ENCODE results near the gene CHST7.

Gene CHST7

DNA sequence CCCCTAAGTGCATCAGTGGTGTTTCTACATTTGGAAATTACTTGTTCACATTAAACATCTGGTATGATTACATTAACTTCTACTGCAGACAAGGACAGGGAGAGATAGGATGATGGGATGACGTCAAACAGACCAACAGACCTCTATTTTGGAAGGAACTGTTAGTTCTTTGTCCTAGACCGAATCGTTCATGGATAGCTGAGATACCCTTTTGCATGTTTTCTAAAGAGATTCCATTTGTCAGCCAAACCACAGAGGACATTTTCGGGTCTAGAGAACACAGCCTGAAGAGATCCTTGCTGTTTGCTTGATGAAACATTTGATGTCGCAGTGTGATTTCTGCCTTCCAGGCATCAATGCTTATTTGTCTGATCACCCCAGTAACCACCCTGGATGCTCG lies 27.7 kb downstream of the CHST7 start:
- no peak overlapping the region for H3K4me3 ChIP-seq (IDR thresholded peaks at IDR 0.05; ENCODE audit: insufficient read depth, low read depth, low read length)
- no peaks in the 10 kb centered on the region for H3K4me1 ChIP-seq (ENCODE audit: low read depth, poor library complexity, severe bottlenecking)
- no peaks in the 10 kb centered on the region for H3K36me3 ChIP-seq (ENCODE audit: insufficient read depth)
- H3K27ac ChIP-seq = no peak overlapping the region
- H3K9ac ChIP-seq = no peak overlapping the region
- TF ChIP-seq, protein P1, sequence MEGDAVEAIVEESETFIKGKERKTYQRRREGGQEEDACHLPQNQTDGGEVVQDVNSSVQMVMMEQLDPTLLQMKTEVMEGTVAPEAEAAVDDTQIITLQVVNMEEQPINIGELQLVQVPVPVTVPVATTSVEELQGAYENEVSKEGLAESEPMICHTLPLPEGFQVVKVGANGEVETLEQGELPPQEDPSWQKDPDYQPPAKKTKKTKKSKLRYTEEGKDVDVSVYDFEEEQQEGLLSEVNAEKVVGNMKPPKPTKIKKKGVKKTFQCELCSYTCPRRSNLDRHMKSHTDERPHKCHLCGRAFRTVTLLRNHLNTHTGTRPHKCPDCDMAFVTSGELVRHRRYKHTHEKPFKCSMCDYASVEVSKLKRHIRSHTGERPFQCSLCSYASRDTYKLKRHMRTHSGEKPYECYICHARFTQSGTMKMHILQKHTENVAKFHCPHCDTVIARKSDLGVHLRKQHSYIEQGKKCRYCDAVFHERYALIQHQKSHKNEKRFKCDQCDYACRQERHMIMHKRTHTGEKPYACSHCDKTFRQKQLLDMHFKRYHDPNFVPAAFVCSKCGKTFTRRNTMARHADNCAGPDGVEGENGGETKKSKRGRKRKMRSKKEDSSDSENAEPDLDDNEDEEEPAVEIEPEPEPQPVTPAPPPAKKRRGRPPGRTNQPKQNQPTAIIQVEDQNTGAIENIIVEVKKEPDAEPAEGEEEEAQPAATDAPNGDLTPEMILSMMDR (conservative IDR thresholded peaks at IDR 0.05; ENCODE audit: low read depth, low read length) = no peak
- no peaks in the 10 kb centered on the region for H4K20me1 ChIP-seq (ENCODE audit: insufficient read depth)
- no peaks in the 10 kb centered on the region for H3K79me2 ChIP-seq (ENCODE audit: insufficient read depth, low read depth)
- no peak overlapping the region for H3K4me2 ChIP-seq
- no peaks in the 10 kb centered on the region for H3K27me3 ChIP-seq (ENCODE audit: insufficient read depth, low read depth)
- H2AFZ ChIP-seq (ENCODE audit: low read depth) = no peak overlapping the region

DNA sequence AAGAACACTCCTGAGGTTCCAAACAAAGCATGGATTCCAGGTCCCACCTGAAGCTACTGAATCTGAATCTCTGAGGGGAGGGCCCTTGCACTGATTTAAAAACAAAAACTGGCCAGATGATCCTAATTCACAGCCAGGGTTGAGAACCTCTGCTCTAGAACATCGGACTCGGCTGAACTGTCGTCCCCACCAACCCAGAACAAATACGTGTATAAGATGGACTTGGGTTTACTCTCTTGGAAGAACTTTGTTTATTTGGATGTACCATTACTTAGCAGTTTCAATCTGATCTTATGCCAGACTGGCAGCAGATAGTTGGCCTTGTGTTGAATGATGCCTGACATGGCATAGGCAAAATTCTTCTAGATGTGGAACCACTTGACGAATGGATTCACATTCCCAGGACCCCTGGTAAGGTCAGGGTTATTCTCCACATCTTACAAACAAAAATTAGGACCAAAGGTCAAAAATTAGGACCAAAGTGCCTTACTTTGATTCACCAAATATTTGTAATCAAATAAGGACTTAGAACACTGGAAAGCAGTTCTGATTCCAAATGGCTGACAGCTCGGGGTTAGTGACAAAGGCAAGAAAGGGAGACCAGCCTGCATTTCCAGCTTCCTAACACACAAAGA lies 29.0 kb downstream of the CHST7 start:
- no peak overlapping the region for H3K9ac ChIP-seq

DNA sequence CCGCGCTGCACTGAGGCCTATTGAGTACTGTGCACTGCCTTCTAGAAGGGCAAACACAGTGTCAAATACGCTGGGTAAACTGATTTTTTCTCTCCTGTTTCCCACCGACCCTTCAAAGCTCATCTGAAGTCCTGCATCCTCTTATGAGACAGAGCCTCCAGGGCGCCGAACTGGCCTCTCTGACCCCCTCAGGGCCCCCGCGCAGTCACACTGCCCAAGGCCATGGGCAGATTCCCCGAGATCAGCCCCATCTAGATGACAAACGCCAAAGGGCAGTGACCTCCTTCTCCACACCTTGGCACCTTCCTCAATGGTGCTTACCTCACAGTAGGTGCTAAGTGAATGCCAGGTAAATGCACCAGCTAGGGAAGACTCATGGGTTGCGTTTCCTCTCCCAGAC lies 34.4 kb downstream of the CHST7 start:
- no peak overlapping the region for H2AFZ ChIP-seq (ENCODE audit: low read depth)
- no peak overlapping the region for H3K4me3 ChIP-seq (IDR thresholded peaks at IDR 0.05; ENCODE audit: insufficient read depth, low read depth, low read length)
- no peaks in the 10 kb centered on the region for H3K27me3 ChIP-seq (ENCODE audit: insufficient read depth, low read depth)
- no peak overlapping the region for H3K27ac ChIP-seq
- no peaks in the 10 kb centered on the region for H3K79me2 ChIP-seq (ENCODE audit: insufficient read depth, low read depth)
- H3K4me2 ChIP-seq = no peak overlapping the region
- no peak overlapping the region for H3K9ac ChIP-seq
- H3K36me3 ChIP-seq (ENCODE audit: insufficient read depth) = no peaks in the 10 kb centered on the region
- H4K20me1 ChIP-seq (ENCODE audit: insufficient read depth) = no peaks in the 10 kb centered on the region
- H3K4me1 ChIP-seq (ENCODE audit: low read depth, poor library complexity, severe bottlenecking) = no peaks in the 10 kb centered on the region
- TF ChIP-seq, protein P1 (conservative IDR thresholded peaks at IDR 0.05; ENCODE audit: low read depth, low read length) = no peak

More for the DNA sequence above, 29.0 kb downstream of the CHST7 start:
- no peak overlapping the region for H2AFZ ChIP-seq (ENCODE audit: low read depth)
- no peaks in the 10 kb centered on the region for H3K79me2 ChIP-seq (ENCODE audit: insufficient read depth, low read depth)
- H3K4me2 ChIP-seq = no peak overlapping the region
- no peaks in the 10 kb centered on the region for H3K27me3 ChIP-seq (ENCODE audit: insufficient read depth, low read depth)
- TF ChIP-seq, protein P1 (conservative IDR thresholded peaks at IDR 0.05; ENCODE audit: low read depth, low read length) = no peak
- H3K4me1 ChIP-seq (ENCODE audit: low read depth, poor library complexity, severe bottlenecking) = no peaks in the 10 kb centered on the region
- no peaks in the 10 kb centered on the region for H4K20me1 ChIP-seq (ENCODE audit: insufficient read depth)
- H3K4me3 ChIP-seq (IDR thresholded peaks at IDR 0.05; ENCODE audit: insufficient read depth, low read depth, low read length) = no peak overlapping the region
- H3K27ac ChIP-seq = no peak overlapping the region
- no peaks in the 10 kb centered on the region for H3K36me3 ChIP-seq (ENCODE audit: insufficient read depth)

DNA sequence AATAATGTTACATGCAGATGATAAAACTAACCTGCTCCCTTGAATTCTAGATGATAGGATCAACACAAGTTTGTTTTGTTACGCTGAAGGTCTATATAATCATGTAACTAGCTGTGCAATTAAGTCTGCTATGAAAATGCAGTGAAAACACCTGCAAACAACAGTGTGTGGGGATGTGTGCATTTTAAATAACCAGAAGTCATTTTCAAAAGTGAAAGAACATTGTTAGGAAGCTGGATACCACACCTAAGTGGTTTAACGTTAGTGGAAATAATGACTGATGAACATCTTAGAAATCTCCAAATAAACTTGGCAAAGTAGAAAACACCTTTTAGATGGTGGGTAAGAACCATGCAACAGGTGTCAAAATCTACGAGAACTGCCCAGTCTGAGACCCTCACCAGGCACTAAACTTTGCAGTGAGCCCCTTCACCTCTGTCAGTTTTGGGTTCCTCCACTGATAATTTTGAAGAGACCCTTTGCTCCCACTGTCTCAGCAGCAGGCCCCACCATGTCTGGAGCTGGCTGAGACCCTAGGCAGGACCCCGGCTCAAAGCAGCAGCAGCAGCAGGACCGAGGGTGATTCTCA lies 36.6 kb downstream of the CHST7 start:
- no peak overlapping the region for H3K9ac ChIP-seq
- no peak overlapping the region for H3K27ac ChIP-seq

More for the DNA sequence above, 36.6 kb downstream of the CHST7 start:
- no peaks in the 10 kb centered on the region for H3K79me2 ChIP-seq (ENCODE audit: insufficient read depth, low read depth)
- H3K4me2 ChIP-seq = no peak overlapping the region
- no peak overlapping the region for H3K4me3 ChIP-seq (IDR thresholded peaks at IDR 0.05; ENCODE audit: insufficient read depth, low read depth, low read length)
- TF ChIP-seq, protein P1 (conservative IDR thresholded peaks at IDR 0.05; ENCODE audit: low read depth, low read length) = no peak
- H3K4me1 ChIP-seq (ENCODE audit: low read depth, poor library complexity, severe bottlenecking) = no peaks in the 10 kb centered on the region
- H4K20me1 ChIP-seq (ENCODE audit: insufficient read depth) = no peaks in the 10 kb centered on the region
- H2AFZ ChIP-seq (ENCODE audit: low read depth) = no peak overlapping the region
- H3K27me3 ChIP-seq (ENCODE audit: insufficient read depth, low read depth) = no peaks in the 10 kb centered on the region
- H3K36me3 ChIP-seq (ENCODE audit: insufficient read depth) = no peaks in the 10 kb centered on the region
